ENCODE results near the gene WIPF2.

DNA sequence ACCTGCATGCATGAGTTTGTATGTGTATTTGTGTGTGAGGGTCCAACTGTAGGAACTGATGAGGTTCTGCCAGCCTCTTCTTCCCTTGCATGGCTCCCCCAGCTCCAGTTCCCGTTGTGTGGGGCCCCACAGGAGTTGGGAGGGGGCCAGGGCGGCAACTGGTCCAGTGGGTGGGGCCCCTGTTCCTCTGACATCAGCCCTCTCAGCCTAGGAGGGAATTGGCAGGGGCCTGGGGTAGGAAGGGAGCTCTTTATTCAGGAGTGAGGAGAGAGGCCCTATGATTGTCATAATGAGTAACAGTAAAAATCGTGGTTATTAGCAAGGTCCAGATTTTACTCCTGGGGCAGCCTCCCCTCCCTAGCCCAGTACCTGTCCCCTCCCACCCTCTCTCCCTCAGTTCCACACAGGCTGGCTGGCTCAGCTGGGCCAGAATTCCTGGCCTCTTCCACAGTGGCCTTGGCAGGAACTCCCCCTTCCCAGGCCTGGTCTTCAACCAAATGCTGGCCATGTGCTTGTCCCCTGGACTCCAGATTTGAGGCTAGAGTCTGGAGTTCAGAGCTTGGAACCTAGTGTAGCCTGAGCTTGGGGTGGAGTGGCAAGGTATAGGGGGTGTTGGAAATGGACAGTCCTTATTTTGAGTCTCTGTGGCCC lies 108.8 kb downstream of the WIPF2 start:
- TF ChIP-seq, protein P1, sequence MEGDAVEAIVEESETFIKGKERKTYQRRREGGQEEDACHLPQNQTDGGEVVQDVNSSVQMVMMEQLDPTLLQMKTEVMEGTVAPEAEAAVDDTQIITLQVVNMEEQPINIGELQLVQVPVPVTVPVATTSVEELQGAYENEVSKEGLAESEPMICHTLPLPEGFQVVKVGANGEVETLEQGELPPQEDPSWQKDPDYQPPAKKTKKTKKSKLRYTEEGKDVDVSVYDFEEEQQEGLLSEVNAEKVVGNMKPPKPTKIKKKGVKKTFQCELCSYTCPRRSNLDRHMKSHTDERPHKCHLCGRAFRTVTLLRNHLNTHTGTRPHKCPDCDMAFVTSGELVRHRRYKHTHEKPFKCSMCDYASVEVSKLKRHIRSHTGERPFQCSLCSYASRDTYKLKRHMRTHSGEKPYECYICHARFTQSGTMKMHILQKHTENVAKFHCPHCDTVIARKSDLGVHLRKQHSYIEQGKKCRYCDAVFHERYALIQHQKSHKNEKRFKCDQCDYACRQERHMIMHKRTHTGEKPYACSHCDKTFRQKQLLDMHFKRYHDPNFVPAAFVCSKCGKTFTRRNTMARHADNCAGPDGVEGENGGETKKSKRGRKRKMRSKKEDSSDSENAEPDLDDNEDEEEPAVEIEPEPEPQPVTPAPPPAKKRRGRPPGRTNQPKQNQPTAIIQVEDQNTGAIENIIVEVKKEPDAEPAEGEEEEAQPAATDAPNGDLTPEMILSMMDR (IDR thresholded peaks at IDR 0.05) = no peak
- TF ChIP-seq EZH2 (IDR thresholded peaks at IDR 0.05; ENCODE audit: borderline replicate concordance, insufficient read depth, low read depth, low read length, poor library complexity, severe bottlenecking) = no peak
